PC-3 (cell line): ENCODE results near the gene ZFYVE9. TPM values are rescaled to one million over a fixed set of nuclear protein-coding genes. Genes with fewer than 3 reads are reported as not detected.

Experiments used
- ATAC-seq: fragments of 200-7000 bp; cut with Tn5 transposase; 2 replicates; pipeline ENCODE4 v1.9.1; 2020; ENCODE audit warnings: mild to moderate bottlenecking, moderate library complexity
- BruUV-seq: library from RNA; stranded (reverse); fragments of 400-500 nt; replicated peaks from 2 replicates; lab custom pipeline; 2021; lab: Mats Ljungman, UMichigan
- CTCF ChIA-PET: fragments of 300-600 bp; sonication (Branson Sonifier 250); formaldehyde crosslinking; loops from one replicate; lab custom pipeline; 2022; ENCODE audit warnings: antibody characterized with exemption; lab: Charles Lee
- POLR2A ChIA-PET: fragments of 300-600 bp; sonication (Branson Sonifier 250); formaldehyde crosslinking; loops from one replicate; lab custom pipeline; 2022; ENCODE audit warnings: antibody characterized with exemption; ENCODE audit not compliant: unreplicated experiment; lab: Charles Lee
- DNase-seq: peaks from one replicate; pipeline ENCODE4 v3.0.0-alpha.2; 2015
- H2AFZ ChIP-seq: fragments of 300-600 bp; sonication (generic); 2 replicates; pipeline ENCODE4 v1.6.0; 2016; ENCODE audit warnings: antibody characterized with exemption, low read length
- H3F3A ChIP-seq: fragments of 300-600 bp; sonication (generic); one replicate; pipeline ENCODE4 v1.6.0; 2017; ENCODE audit warnings: antibody characterized with exemption, low read length, control low read depth, mild to moderate bottlenecking; ENCODE audit not compliant: unreplicated experiment
- H3K27ac ChIP-seq: fragments of 300-600 bp; sonication (generic); 2 replicates; pipeline ENCODE4 v1.5.1; 2016; ENCODE audit warnings: mild to moderate bottlenecking, low read length
- H3K27me3 ChIP-seq: fragments of 300-600 bp; sonication (generic); 2 replicates; pipeline ENCODE4 v1.6.1; 2016; ENCODE audit warnings: low read length, mixed read lengths
- H3K36me3 ChIP-seq: fragments of 300-600 bp; sonication (generic); 2 replicates; pipeline ENCODE4 v1.6.1; 2016; ENCODE audit warnings: low read depth, mixed run types, low read length, mixed read lengths
- H3K4me1 ChIP-seq: fragments of 300-600 bp; sonication (generic); 2 replicates; pipeline ENCODE4 v1.5.1; 2016; ENCODE audit warnings: low read length; ENCODE audit not compliant: insufficient read depth
- H3K4me2 ChIP-seq: fragments of 300-600 bp; sonication (generic); 2 replicates; pipeline ENCODE4 v1.6.0; 2016; ENCODE audit warnings: low read length
- H3K4me3 ChIP-seq: fragments of 300-600 bp; sonication (generic); 2 replicates; pipeline ENCODE4 v1.5.1; 2016; ENCODE audit warnings: mild to moderate bottlenecking, low read length, mixed read lengths
- H3K79me2 ChIP-seq: fragments of 300-600 bp; sonication (generic); 2 replicates; pipeline ENCODE4 v1.6.1; 2017; ENCODE audit warnings: low read length, mixed read lengths
- H3K9ac ChIP-seq: fragments of 300-600 bp; sonication (generic); 2 replicates; pipeline ENCODE4 v1.6.0; 2016; ENCODE audit warnings: mild to moderate bottlenecking, low read length
- H3K9me2 ChIP-seq: fragments of 300-600 bp; sonication (generic); replicated peaks from 2 replicates; pipeline ENCODE4 v1.6.1; 2016; ENCODE audit warnings: mixed run types, low read length, mixed read lengths
- H3K9me3 ChIP-seq: fragments of 300-600 bp; sonication (generic); 2 replicates; pipeline ENCODE4 v1.6.1; 2016; ENCODE audit warnings: low read length, mixed read lengths
- H4K20me1 ChIP-seq: fragments of 300-600 bp; sonication (generic); 2 replicates; pipeline ENCODE4 v1.6.1; 2016; ENCODE audit warnings: low read length, mixed read lengths
- CTCF ChIP-seq: fragments of 300-600 bp; sonication (generic); conservative IDR thresholded peaks from 2 replicates; pipeline ENCODE4 v1.5.1; 2017; ENCODE audit warnings: antibody characterized with exemption, low read depth, mild to moderate bottlenecking, low read length
- EZH2 ChIP-seq: fragments of 300-600 bp; sonication (generic); IDR thresholded peaks from one replicate; pipeline ENCODE4 v1.6.1; 2017; ENCODE audit warnings: antibody characterized with exemption, mild to moderate bottlenecking, low read length; ENCODE audit not compliant: unreplicated experiment
- EZH2phosphoT487 ChIP-seq: fragments of 300-600 bp; sonication (generic); IDR thresholded peaks from 2 replicates; pipeline ENCODE4 v1.6.1; 2018; ENCODE audit warnings: mild to moderate bottlenecking, antibody characterized with exemption, low read length, borderline replicate concordance
- intact Hi-C: fragments of 100-400 bp; cut with micrococcal nuclease; formaldehyde crosslinking; loops from 2 replicates; pipeline ENCODE4 v1.9.0; 2023
- total RNA-seq: library from RNA; depleted of rRNA; stranded (reverse); fragments of >200 nt; gene quantifications from 2 replicates; pipeline ENCODE4 v1.2.3, GENCODE V29; 2014

Gene ZFYVE9
- total RNA-seq, 1 experiment from 2014 or later = 14.2 TPM

GRCh38 chr1:52158218-52158617 is 16.3 kb downstream of the ZFYVE9 start:
- H4K20me1 ChIP-seq = no peaks in the 10 kb centered on the region
- H3K4me3 ChIP-seq = no peak overlapping the region
- H3K4me2 ChIP-seq = no peak overlapping the region
- peaks cover 14% of the 10 kb centered on the region for H3K79me2 ChIP-seq
- TF ChIP-seq EZH2 = no peak
- TF ChIP-seq CTCF = no peak
- TF ChIP-seq EZH2phosphoT487 = no peak
- BruUV-seq = no TSS peak
- no peaks in the 10 kb centered on the region for H3K9me2 ChIP-seq
- peaks cover 9% of the 10 kb centered on the region for H3K4me1 ChIP-seq
- no peak overlapping the region for H3K27ac ChIP-seq
- H3K36me3 ChIP-seq = no peaks in the 10 kb centered on the region
- no peaks in the 10 kb centered on the region for H3F3A ChIP-seq
- intact Hi-C loops = no loop called here
- ChIA-PET CTCF (no interaction called here), POLR2A (no interaction called here)
- H3K9ac ChIP-seq = no peak overlapping the region
- DNase-seq = no peak
- no peaks in the 10 kb centered on the region for H3K27me3 ChIP-seq
- no peaks in the 10 kb centered on the region for H3K9me3 ChIP-seq
- no peak overlapping the region for H2AFZ ChIP-seq
- no peak for ATAC-seq

GRCh38 chr1:52159033-52159789 is 17.3 kb downstream of the ZFYVE9 start:
- TF ChIP-seq EZH2 = no peak
- no peak for TF ChIP-seq EZH2phosphoT487
- TF ChIP-seq CTCF = no peak
- intact Hi-C loops = no loop called here
- Histone ChIP-seq H3F3A (no peaks in the 10 kb centered on the region), H3K4me3 (no peak overlapping the region), H3K79me2 (peaks cover 13% of the 10 kb centered on the region), H3K4me2 (peak overlapping the region; percentile 58), H3K9me3 (no peaks in the 10 kb centered on the region), H3K4me1 (peaks cover 9% of the 10 kb centered on the region), H3K27me3 (no peaks in the 10 kb centered on the region), H3K9me2 (no peaks in the 10 kb centered on the region), H2AFZ (peak overlapping the region; percentile 41; the same call in 1 of the 2 replicates), H3K27ac (peak overlapping the region; percentile 31; the same call in 1 of the 2 replicates), H3K9ac (no peak overlapping the region), H4K20me1 (no peaks in the 10 kb centered on the region), H3K36me3 (no peaks in the 10 kb centered on the region)
- BruUV-seq = no TSS peak
- POLR2A ChIA-PET = no interaction called here
- CTCF ChIA-PET = no interaction called here
- DNase-seq (peak; percentile 76), ATAC-seq (peak; percentile 100)

DNA sequence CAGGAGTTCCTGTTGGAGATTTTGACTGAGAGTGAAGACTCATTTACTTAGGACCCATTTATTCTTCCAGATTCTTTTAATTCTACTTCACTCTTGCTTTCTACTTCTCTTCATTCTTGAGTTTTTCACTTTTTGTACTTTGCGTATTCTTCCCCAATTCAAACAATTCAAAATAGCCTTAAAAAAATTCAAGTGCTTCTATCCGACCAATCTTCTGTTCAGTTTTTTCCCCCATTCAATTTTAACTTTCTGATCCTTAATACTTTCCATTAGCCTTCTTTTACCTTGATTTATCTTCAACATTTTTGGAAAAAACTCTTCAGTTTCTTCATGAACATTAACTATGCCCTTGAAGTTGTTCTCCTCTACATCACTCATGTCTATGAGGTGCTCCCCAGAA is 21.1 kb downstream of the ZFYVE9 start:
- POLR2A ChIA-PET = no interaction called here
- H3F3A ChIP-seq = no peaks in the 10 kb centered on the region
- DNase-seq (no peak), ATAC-seq (no peak)
- H4K20me1 ChIP-seq = no peaks in the 10 kb centered on the region
- CTCF ChIA-PET = no interaction called here
- H3K9me2 ChIP-seq = no peaks in the 10 kb centered on the region
- H2AFZ ChIP-seq = no peak overlapping the region
- H3K9me3 ChIP-seq = no peaks in the 10 kb centered on the region
- H3K4me1 ChIP-seq = peaks cover 9% of the 10 kb centered on the region
- intact Hi-C loops = no loop called here
- H3K27me3 ChIP-seq = no peaks in the 10 kb centered on the region
- TF ChIP-seq EZH2 = no peak
- TF ChIP-seq CTCF = no peak
- no peak for TF ChIP-seq EZH2phosphoT487
- no peak overlapping the region for H3K4me3 ChIP-seq
- no TSS peak for BruUV-seq
- no peak overlapping the region for H3K4me2 ChIP-seq
- H3K27ac ChIP-seq = no peak overlapping the region
- no peak overlapping the region for H3K9ac ChIP-seq
- H3K36me3 ChIP-seq = no peaks in the 10 kb centered on the region
- H3K79me2 ChIP-seq = no peaks in the 10 kb centered on the region
